GM21526 (cell line): ENCODE results near the gene ANKRD11.
"Not testable (repeated sequence)": the region's sequence is repeated elsewhere in the genome, so short reads cannot be mapped to it uniquely, and the experiment has no call there.

ENCODE experiments used
- ATAC-seq: cut with Tn5 transposase; IDR thresholded peaks from one replicate; pipeline ENCODE4 v1.9.1; 2021; ENCODE audit warnings: moderate library complexity; ENCODE audit not compliant: unreplicated experiment, low FRiP score

ANKRD11 gene

DNA sequence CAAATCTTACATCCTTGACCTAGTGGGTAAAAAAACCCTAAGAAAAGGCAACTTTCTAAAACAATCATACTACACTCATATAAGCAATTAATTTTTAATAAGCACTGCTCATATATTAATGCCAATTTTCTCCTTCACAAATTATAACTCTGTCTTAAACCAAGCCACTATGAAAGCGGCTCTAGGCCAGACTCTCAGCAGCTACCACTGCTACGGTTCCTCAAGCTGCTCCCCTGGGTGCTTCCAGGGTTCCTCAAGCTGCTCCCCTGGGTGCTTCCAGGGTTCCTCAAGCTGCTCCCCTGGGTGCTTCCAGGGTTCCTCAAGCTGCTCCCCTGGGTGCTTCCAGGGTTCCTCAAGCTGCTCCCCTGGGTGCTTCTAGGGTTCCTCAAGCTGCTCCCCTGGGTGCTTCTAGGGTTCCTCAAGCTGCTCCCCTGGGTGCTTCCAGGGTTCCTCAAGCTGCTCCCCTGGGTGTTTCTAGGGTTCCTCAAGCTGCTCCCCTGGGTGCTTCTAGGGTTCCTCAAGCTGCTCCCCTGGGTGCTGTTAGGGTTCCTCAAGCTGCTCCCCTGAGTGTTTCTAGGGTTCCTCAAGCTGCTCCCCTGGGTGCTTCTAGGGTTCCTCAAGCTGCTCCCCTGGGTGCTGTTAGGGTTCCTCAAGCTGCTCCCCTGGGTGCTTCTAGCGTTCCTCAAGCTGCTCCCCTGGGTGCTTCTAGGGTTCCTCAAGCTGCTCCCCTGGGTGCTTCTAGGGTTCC lies 35.8 kb downstream of the ANKRD11 start:
- not testable (repeated sequence) for ATAC-seq

DNA sequence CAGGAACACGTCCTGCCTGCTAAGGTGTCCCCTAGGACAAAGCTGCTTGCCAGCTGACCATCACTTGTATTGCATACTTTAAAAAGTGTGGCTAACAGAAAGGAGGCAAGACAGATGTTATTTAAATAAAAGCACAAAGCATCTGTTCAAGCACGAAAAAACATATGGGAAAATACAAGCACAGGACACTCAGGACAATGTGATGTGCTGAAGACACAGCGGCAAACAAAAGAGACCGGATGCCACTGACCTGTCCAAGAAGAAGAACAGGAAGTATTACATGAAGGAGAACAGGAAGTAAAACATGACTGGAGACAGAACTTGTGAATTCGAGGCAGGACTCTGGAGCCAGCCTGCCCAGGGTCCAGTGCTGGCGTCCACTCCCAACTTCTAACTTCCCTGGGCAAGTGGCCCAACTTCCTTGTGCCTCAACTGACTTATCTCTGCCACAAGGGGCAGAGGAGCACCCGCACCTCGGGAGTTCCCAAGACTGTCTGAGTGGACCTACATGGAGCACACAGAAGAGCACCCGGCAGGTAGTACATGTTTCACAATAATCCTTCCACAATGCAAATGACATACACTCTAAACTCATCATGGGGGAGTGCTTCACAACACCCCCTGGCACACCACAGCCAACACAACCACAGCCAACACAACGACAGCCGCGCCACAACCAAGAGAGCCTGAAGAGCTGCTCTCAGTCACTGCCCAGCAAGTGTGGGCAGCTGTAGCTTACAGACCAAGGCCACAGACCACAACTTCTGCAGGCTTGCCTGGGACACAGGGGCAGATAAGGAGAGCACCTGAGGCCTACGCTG lies 36.6 kb downstream of the ANKRD11 start:
- no peak for ATAC-seq

DNA sequence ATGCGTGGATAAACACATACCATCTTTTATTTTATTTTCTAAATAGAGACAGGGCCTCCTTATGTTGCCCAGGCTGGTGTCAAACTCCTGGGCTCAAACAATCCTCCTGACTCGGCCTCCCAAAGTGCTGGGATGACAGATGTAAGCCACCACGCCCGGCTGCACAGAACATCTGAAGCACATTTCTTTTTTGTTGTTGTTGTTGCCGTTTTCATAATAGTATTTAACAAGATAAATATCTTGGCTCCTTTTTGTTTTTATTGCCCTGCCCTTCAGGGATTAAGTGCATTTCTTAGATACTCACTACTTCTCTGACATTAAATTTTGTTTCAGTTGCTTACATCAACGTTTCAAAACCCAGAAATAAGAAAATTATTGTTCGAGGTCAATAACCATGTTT lies 37.4 kb downstream of the ANKRD11 start:
- no peak for ATAC-seq

DNA sequence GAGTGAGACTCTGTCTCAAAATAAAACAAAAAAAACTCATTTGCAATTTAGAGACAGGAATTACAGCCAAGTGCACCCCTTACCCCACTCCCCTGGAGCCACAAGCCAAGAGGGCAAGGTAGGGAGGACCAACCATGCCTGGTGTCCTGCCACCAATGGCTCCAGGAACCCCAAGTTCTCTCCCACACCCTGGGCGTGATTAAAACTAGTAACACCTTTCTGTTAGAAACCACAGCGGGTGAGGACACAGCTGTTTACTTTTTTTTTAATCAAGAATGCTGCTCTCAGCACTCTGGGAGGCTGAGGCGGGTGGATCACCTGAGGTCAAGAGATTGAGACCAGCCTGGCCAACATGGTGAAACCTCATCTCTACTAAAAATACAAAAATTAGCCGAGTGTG lies 38.1 kb downstream of the ANKRD11 start:
- no peak for ATAC-seq

DNA sequence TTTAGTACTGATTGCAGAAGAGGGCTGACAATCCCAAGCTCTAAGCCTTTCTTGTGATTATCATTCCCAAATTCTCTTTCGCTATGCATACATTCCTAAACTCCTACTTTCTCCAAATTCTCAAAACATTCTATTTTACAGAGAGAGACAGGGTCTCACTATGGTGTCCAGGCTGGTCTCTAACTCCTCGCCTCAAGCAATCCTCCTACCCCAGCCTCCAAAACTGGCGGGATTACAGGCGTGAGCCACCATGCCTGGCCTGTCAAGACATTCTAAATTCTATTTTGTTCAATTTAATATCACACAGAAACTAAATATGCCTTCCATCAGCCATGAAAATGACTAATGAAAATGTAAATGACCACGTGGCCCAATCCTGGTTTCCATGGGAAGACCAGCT lies 39.8 kb downstream of the ANKRD11 start:
- ATAC-seq, result no peak

DNA sequence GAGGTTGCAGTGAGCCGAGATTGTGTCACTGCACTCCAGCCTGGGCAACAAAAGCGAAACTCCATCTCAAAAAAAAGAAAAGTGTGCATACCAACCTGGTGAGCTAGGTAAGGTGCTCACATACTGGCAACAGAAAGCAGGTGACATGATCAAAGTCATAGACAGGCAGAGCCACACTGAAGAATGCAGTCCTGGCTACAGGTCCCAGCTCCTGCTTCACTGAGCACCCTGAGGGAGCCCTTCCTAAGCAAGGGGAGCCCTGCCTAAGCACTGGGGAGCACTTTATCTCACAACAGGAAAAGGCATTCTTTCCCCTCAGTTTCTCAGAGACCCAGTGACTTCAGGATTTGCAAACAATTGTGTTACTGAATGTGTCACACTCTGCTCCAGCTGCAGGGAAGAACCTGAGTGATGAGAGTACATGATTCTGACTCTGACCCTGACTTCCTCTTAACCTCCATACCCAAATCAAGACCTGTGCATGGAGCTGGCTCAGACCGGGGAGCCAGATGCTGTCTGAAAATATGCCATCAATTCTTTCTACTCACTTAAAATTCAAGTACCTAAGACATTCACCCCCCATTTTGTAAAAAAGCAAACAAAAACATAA lies 40.5 kb downstream of the ANKRD11 start:
- ATAC-seq, result no peak

DNA sequence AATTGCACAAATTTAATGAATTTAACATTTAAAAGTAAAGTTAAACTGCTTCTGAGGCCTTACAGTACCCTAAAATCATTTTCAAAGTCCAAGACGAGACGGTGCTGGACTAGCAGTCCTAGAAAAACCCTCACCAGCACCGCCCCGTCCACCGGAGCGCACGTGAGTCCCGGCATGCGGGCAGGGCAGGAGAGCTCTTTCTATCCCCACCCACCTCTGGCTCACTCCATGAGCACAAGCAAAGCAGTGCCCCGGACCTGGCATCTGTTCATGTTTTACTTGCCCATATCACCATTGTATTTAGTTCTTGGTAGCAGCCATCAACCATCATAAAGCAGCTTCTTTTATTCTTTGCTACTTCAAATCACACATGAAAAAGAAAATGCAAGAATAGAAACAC lies 41.7 kb downstream of the ANKRD11 start:
- ATAC-seq, result no peak

DNA sequence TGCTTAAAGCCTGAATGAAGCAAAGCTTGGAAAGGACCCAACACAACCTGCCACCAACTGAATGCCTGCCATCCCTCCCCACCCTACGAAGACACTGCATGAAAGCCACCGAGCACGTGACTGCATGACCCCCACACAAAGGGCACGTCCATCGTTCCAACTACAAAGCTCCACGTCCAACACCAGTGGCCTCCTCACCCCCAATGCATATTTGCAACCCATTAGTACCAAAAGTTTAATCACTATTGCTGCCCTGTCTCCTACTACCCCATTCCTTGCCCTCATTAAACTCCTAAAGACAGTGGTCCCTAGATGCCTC lies 43.4 kb downstream of the ANKRD11 start:
- ATAC-seq, result no peak

DNA sequence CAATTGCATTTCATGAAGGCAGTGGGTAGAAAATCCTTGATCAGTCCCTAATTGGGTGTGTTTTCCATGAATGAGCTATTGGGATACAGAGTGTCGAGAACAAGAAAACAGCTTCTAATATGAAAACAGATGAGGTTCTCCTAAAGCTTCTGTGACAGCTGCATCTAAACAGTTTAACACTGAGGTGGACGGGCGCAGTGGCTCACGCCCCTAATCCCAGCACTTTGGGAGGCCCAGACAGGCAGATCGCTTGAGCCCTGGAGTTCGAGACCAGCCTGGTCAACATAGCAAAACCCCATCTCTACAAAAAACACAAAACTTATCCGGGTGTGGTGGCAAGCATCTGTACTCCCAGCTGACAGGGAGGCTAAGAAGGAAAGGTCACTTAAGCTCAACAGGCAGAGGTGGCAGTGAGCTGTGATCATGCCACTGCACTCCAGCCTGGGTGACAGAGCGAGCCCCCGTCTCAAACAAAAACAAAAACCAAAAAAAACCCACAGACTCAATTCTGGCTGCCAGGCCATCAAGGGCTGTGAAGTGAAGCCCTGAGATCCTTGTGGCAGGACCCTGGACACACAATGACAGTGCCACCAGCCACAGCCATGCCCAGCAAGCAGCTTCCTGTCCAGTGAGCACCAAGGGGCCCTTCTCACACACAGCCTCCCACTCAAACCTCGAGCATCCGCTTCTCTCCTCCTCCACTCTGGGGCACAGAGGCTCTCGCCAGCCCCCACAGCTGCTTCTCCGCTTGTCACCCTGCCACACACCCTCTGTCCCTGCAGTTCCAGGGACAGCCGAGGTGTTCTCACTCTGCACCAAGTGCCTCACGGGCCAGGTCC lies 44.0 kb downstream of the ANKRD11 start:
- no peak for ATAC-seq

DNA sequence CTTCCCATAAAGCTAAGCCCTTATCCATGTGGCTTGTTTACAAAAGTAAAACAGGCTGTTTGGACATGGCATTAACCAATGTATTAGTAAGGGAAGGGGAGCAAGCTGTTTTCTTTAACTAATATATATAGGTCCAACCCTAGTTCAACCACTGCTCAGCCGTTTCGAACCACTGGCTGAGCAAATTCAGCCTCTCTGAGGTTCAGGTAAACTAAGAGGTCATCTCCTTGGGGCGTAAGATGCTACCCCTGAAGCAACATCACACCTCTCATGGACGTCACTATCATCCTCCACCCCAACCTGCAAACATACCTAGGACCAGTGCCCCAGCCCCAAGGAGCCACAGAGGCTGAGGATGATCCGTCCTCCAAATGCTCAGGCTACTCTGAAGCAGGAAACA lies 45.2 kb downstream of the ANKRD11 start:
- no peak for ATAC-seq

DNA sequence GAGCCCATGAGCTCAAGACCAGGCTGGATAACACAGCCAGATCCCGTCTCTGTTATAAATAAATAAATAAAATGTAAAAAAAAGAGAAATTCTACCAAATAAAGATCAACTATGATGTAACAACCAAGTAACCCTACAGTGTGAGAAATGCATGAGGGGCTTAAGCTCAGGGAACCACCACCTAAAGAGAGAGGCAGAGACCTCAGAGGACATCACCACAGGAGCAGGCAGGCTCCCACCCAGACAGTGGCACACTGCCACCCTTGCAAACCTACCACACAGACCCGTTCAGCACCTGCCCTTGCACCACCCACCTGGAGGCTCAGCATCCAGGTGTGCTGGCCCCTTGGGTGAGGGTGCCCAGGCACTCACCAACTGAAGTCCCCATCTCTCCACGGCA lies 45.6 kb downstream of the ANKRD11 start:
- ATAC-seq, result no peak

DNA sequence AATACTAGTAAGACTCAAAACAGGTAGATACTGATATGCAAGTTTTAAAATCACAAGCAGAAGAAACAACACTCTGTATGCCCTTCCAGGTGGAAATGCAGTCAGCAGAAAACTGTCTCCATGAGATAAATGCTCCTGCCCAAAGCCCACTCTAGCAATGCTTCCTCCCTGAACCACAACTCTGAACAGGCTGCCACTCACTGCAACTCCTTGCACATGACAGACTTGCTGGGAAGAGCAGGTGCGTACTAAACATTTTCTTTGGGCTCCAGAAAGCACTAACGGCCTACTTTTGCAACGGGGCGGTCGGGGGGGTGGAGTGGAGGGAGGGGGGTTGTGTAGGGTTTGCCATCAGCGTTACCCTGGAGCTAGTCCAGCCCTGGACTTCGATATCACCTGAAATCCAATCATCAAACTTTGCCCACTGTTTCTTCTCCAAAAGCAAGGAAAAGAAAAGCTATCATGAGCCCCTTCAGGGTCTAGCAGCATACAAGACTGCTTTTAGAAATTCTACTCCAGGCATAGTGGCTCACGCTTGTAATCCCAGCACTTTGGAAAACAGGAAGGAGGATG lies 46.1 kb downstream of the ANKRD11 start:
- no peak for ATAC-seq

DNA sequence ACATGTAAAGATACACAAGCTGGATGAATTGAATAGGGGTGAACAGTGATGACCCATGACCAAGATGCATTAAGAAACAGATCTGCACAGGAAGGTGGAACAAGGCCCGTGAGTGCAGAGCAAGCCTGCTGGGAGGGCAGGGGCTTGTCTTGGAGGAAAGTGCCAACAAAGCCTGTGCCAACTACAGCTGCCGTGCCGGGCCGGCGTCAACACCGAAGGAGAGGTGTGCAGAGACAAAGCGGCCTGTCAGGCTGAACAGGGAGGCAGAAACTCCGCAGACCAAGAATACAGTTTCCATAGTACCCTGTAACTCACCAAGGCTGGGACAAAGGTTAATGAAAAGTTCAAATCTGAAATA lies 46.7 kb downstream of the ANKRD11 start:
- ATAC-seq, result no peak

DNA sequence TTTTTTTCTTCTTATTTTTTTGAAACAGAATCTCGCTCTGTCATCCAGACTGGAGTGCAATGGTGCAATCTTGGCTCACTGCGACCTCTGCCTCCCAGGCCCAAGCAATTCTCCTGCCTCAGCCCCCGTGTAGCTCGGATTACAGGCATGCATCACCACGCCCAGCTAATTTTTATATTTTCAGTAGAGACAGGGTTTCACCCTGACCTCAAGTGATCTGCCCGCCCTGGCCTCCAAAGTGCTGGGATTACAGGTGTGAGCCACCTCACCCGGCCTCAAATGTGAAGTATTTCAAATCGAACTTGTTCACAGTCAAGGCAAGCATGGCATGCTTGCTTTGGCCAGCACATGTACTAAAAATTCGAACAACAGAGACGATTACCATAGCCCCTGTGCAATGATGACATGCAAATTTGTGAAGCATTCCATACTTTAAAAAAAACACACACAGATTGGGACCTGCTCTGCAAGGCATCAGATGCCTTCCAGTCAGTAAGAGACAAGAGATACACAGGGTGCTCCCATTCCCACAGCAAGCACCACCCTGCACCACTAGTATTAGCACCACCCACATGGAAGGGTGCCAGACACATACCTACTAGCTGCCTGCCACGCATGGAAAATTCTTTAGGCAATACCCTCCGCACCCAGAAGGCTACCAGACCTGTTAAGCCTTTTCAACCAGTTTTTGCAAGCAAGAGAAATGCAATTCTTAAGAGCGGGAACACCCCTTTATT lies 47.2 kb downstream of the ANKRD11 start:
- no peak for ATAC-seq

DNA sequence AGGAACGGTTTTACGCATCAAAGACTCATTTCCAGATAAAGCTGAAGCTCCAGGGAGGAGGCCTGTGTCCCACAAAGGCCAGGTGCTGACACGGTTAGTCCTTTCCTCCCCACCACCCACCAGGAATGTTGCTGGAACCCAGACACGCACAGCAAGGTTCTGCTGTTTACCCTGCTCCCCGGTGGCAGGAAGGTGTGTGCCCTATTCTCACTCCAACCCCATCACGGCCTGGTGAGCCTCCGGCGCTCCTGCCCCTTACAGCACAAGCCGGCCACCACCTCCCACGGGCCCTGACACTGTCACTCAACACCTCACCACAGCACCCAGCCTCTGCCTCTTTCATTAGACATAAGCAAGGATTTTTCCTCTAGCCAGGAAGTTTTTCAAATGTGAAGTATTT lies 47.8 kb downstream of the ANKRD11 start:
- no peak for ATAC-seq

DNA sequence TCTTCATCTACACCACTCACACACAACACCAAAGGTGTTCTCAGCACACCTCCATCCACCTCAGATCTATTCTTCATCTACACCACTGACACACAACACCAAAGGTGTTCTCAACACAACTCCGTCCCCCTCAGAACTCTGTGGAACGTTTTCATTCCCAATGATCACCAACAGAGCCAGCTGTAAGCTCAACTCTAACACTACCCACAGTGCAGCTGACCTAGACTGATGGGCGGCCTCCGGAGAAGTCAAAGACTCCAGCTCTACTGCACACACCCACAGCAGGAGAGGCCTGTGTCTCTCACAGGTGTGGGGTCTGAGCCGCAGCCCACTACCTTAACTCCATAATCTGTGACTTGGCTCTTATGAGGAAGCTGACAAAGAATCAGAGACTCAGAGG lies 50.7 kb downstream of the ANKRD11 start:
- no peak for ATAC-seq

DNA sequence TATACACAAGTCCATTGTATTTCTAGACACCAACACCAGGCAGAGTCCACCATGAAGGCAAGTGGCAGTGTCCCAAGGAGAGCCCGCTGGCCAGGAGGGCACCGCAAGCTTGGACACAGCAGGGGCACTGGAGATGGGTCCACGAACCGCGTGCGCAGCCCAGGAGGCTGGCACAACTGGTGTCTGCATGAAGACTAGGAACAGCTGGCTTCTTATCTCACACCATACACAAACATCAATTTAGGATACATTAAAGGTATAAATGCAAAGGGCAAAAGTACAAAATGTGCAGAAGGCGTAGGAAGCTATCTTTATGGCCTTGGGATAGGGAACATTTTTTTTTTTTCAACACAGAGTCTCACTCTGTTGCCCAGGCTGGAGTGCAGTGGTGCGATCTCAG lies 52.4 kb downstream of the ANKRD11 start:
- no peak for ATAC-seq

DNA sequence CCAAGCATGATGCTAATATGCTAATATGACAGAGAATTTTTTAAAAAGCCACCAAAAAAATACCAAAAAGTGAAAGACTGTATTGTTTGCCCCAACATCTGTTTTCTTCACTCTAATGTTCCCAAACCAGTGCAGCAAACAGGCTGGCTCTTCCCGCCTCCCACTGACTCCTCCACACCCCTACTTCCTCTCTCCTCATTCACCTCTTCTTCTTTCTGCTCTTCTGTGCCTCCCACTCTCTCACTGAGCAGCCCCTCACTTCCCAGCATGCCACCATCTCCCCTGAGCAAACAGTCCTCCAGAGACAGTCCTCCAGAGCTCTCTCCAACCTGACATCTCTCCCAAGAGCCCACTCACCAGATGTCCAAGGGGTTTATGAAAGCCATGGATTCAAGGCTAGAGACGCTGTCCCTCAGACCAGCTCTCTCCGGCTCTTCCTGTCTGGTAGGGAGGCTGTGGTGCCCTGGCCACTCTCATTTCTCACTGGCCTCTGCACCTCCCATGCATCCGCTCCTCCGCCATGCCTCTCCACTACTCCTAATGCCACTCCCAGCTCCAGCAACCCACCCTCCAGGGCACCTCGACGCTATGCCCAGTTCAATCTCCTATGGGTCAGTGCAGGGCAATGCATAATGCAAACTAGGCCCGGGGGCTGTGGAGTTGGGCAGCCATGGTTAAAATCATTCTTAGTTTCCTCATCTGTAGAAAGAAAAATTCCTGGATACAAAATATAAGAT lies 52.9 kb downstream of the ANKRD11 start:
- ATAC-seq, result no peak

DNA sequence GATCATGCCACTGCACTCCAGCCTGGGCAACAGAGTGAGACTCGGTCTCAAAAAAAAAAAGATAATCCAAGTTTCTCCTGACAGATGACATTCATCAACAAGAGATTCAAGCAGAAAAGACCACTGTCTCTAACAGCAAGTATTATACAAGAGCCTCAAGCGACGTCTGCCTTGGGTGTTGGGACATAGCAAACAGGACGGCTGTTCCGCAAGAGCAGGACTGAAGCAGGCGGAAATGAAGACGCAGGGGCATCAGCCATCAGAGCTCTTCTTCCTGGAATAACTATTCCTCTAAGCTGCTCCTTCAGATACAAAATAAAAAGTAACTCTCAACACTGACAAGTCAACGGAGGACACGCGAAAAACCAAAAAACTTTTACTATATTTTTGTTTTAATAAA lies 54.0 kb downstream of the ANKRD11 start:
- ATAC-seq, result no peak
